Subcutaneous adipose tissue (tissue), 4 donors: Measurements from ENCODE around the gene C3orf33. TPM values are rescaled to one million over a fixed set of nuclear protein-coding genes. Genes with fewer than 3 reads are reported as not detected.

Experiments
- total RNA-seq, 4 donors: library from RNA; depleted of rRNA; stranded (reverse); fragments of >200 nt; gene quantifications; one replicate each; pipeline ENCODE4 v1.1.0, GENCODE V29; 2016
- TF ChIP-seq, protein P1 (sequence below): fragments of 450-650 bp; IDR thresholded peaks from one replicate; pipeline ENCODE4 v1.5.1; 2016; ENCODE audit warnings: low read depth, mild to moderate bottlenecking, control low read depth, antibody characterized with exemption, moderate library complexity

C3orf33 gene
- total RNA-seq, 4 donors from 2014 or later: 2.6 to 3.4 (median 2.9) TPM; not detected in 1

DNA sequence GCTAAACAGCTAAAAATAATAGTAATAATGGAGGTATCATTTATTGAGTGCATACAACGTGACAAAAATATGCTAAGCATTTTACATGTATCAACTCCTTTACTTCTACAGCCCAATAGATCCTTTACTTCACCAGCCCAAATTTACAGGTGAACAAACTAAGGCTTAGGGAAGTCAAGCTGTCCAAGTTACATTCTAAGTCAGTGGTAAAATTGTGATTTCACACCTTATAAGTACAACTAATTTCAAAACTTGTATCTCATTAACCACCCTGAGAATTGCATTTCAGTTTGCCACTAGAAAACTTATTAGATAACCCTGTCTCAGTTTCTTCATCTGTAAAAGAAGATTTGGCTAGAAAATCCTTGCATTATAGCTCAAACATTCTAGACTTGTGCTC lies 37.5 kb upstream of the C3orf33 start:
- TF ChIP-seq, protein P1, sequence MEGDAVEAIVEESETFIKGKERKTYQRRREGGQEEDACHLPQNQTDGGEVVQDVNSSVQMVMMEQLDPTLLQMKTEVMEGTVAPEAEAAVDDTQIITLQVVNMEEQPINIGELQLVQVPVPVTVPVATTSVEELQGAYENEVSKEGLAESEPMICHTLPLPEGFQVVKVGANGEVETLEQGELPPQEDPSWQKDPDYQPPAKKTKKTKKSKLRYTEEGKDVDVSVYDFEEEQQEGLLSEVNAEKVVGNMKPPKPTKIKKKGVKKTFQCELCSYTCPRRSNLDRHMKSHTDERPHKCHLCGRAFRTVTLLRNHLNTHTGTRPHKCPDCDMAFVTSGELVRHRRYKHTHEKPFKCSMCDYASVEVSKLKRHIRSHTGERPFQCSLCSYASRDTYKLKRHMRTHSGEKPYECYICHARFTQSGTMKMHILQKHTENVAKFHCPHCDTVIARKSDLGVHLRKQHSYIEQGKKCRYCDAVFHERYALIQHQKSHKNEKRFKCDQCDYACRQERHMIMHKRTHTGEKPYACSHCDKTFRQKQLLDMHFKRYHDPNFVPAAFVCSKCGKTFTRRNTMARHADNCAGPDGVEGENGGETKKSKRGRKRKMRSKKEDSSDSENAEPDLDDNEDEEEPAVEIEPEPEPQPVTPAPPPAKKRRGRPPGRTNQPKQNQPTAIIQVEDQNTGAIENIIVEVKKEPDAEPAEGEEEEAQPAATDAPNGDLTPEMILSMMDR: no peak

DNA sequence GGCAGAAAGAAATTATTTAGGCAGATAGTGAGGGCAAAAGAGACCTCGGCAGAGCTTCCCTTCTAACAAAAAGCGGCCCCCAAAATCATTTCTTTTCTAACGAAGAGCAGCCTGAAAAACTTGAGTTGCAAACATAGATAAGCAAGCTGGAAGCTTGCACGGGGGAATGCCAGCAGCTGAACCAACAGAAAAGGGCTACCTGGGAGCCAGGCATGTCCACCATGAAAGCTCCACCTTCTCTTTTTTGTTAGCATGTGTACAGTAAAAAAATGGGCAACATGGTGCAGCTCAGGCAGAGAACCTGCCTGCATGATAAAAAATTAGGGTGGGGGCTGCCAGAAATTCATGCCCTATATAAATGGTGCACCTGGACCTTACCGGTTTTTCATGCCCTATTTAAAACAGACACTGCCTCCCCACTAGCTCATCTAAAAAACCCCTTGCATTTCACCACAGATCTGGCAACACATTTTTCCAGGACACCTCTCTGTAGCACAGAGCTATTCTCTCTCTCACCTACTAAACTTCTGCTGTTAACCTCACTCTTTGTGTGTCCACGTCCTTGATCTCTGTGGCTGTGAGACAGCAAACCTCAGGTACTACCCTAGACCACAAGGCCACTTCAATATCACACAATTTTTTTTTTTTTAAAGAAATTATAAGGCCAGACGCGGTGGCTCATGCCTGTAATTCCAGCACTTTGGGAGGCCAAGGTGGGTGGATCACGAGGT lies 29.4 kb upstream of the C3orf33 start:
- TF ChIP-seq, protein P1: no peak

DNA sequence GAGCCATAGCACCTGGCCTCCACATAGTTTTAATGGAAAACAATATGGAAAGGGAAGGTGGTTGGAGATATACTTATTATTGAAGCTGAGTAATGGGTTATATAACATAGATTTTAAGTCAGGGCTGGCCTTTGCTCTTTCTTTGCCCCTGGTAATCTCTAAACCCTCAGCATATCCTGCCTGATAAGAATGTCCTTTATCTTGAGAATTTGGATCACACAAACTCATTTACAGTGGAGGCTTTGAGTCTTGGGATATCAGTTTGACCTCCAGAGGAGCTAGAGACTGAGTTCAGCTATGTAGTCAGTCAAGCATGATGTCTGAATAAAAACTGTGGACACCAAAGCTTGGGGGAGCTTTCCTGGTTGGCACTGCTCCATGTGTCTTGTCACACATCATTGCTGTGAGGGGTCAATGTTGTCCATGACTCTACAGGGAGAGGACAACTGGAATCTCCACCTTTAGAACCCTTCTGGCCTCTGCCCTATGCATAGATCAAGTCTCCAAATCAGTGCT lies 9.0 kb upstream of the C3orf33 start:
- TF ChIP-seq, protein P1: no peak

DNA sequence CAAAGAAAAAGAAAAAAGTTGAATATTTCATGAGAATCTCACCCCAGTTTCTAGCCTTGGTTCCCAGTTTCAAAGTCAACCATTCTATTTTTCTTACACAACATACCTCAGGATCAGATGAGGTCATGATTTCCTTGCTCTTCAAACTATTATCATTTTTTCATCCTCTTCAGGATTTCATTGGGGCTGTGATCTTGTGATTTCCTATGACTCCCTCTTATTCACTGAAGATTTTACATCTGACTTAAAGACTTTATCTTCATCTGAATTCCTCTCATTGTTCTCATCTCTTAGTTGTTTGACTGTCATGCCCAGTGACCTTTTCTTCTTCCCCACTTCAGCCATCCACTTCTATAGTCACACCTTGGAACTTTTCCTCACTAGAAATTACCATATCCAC lies 3.1 kb upstream of the C3orf33 start:
- TF ChIP-seq, protein P1: no peak

DNA sequence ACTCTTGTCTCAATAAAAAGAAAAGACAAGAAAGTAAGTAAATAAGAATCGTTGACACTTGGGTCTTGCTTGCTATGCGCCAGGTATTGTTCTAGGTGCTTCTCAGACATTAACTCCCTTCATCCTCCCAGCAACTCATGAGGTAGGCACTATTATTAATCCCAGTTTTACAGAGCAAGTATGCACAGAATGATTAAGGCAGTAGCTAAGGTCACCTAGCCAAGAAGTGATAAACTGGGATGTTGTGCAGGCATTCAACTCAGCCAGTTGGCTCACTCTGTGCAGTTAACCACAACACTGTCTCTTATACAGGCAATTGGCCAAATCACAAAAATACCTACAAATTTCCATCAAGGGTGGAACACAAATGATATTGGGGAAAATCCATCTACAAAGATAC lies 1.7 kb upstream of the C3orf33 start:
- TF ChIP-seq, protein P1: no peak

DNA sequence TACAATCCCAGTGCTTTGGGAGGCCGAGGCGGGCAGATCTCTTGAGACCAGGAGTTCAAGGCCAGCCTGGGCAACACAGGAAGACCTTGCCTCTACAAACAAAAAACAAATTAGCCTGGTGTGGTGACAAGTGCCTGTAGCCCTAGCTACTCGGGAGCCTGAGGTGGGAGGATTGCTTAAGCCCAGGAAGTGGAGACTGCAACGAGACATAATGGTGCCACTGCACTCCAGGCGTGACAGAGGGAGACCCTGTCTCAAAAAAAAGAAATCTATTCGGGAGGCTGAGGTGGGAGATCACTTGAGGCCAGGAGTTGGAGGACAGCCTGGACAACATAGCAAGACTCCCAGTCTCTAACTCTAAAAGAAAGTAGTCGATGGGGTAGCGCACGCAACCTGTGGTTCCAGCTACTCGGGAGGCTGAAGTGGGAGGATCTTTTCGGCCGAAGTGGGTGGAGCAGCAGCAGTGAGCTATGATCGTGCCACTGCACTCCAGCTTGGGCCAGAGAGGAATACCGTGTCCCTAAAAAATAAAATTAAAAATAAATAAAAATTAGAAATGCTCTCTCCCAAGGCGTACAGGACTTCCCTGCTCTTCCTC lies 775 bp downstream of the C3orf33 start:
- TF ChIP-seq, protein P1: no peak

DNA sequence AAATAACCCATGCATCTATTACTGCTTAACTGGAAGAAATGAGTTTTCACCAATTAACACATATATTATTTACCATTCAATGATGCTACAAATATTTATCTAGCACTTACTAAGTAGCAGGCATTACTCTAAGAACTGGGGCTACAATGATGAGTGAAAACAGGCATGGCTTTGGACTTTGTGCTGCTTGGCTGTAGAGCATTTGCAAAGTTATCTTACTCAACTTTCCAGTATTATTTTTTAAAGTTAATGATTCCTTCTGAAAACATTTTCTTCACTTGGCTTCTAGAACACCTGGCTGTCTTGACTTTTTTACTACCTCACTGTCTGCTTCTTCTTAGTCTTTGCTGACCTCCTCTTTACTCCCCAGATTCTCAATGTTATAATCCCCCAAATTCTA lies 1.8 kb downstream of the C3orf33 start:
- TF ChIP-seq, protein P1: no peak
